GM19468 (cell line): Measurements from ENCODE around the gene GUCY2D.
"Not testable (repeated sequence)": the region's sequence is repeated elsewhere in the genome, so short reads cannot be mapped to it uniquely, and the experiment has no call there.

Experiments
- ATAC-seq: cut with Tn5 transposase; IDR thresholded peaks from one replicate; pipeline ENCODE4 v1.9.1; 2021; ENCODE audit warnings: mild to moderate bottlenecking, moderate library complexity, moderate number of reproducible peaks; ENCODE audit not compliant: unreplicated experiment; ENCODE audit errors: extremely low read depth

GUCY2D gene

GRCh38 chr17:8001976-8002720 is at the start of gene GUCY2D:
Gene GUCY2D, plus strand, starts transcription at chr17:8002615. Its CDS starts 433 bp downstream, at chr17:8003048.
- ATAC-seq = no peak

GRCh38 chr17:7953266-7953665 is 49.1 kb upstream of the GUCY2D start:
- ATAC-seq = not testable (repeated sequence)

GRCh38 chr17:7955414-7956227 is 46.8 kb upstream of the GUCY2D start:
- no peak for ATAC-seq

- no peak for ATAC-seq
These were observed 46.0 kb upstream of the GUCY2D start for GRCh38 chr17:7956228-7956965.

GRCh38 chr17:7959503-7960253 is 42.7 kb upstream of the GUCY2D start:
- no peak for ATAC-seq

GRCh38 chr17:7961421-7961820 is 41.0 kb upstream of the GUCY2D start:
- ATAC-seq = no peak

GRCh38 chr17:7967751-7968150 is 34.7 kb upstream of the GUCY2D start:
- ATAC-seq = no peak

GRCh38 chr17:7969433-7969832 is 33.0 kb upstream of the GUCY2D start:
- ATAC-seq = no peak

- ATAC-seq = no peak
These were observed 30.8 kb upstream of the GUCY2D start for GRCh38 chr17:7971651-7972050.

GRCh38 chr17:7972131-7972785 is 30.2 kb upstream of the GUCY2D start:
- ATAC-seq = no peak

GRCh38 chr17:7974638-7975131 is 27.7 kb upstream of the GUCY2D start:
- no peak for ATAC-seq

GRCh38 chr17:7977039-7977438 is 25.4 kb upstream of the GUCY2D start:
- ATAC-seq = no peak

- ATAC-seq = no peak
These were observed 24.6 kb upstream of the GUCY2D start for GRCh38 chr17:7977805-7978204.

- ATAC-seq = no peak
These were observed 20.2 kb upstream of the GUCY2D start for GRCh38 chr17:7982173-7982572.

GRCh38 chr17:7982666-7983065 is 19.7 kb upstream of the GUCY2D start:
- ATAC-seq = no peak

GRCh38 chr17:7984904-7985303 is 17.5 kb upstream of the GUCY2D start:
- ATAC-seq = no peak

- no peak for ATAC-seq
These were observed 15.1 kb upstream of the GUCY2D start for GRCh38 chr17:7987112-7987893.

GRCh38 chr17:7988750-7989178 is 13.7 kb upstream of the GUCY2D start:
- no peak for ATAC-seq
